Measurements from ENCODE around the gene CRYGS. TPM values are rescaled to one million over a fixed set of nuclear protein-coding genes. Genes with fewer than 3 reads are reported as not detected.
"Not testable (repeated sequence)": the region's sequence is repeated elsewhere in the genome, so short reads cannot be mapped to it uniquely, and the experiment has no call there.

CRYGS gene
- total and polyA plus RNA-seq, 4 donors = 2.5 to 24.8 (median 5.2) TPM

GRCh38 chr3:186510374-186511079 is 33.7 kb downstream of the CRYGS start:
- 76 to 77% methylated on average over 9 of the region's 9 CpGs for WGBS, 2 donors
- DNase-seq (no peak), ATAC-seq (ENCODE audit: low FRiP score) (peak; percentile 12)
- Histone ChIP-seq H3K9me3 (ENCODE audit: control insufficient read depth, low read length) (no peaks in the 10 kb centered on the region), H3K27ac (ENCODE audit: low read depth in 1 of 2, low read length in 2 of 2) (no peak overlapping the region), H3K36me3 (ENCODE audit: control insufficient read depth in 1 of 2, insufficient read depth in 2 of 2, low read length in 1 of 2) (no peaks in the 10 kb centered on the region), H3K4me3 (ENCODE audit: low read length in 2 of 2) (no peak overlapping the region), H3K4me1 (ENCODE audit: control insufficient read depth in 1 of 2, insufficient read depth in 2 of 2, low read length in 2 of 2) (no peaks in the 10 kb centered on the region), H3K27me3 (ENCODE audit: control insufficient read depth in 1 of 2, insufficient read depth in 2 of 2, low read length in 1 of 2) (no peaks in the 10 kb centered on the region)
- intact Hi-C loops (cut with DNase I) = no loop called here

GRCh38 chr3:186509423-186509822 is 34.8 kb downstream of the CRYGS start:
- 88 to 95% methylated on average over 2 of the region's 2 CpGs for WGBS, 2 donors
- no peak for ATAC-seq (ENCODE audit: low FRiP score)
- H3K27ac ChIP-seq (ENCODE audit: low read depth in 1 of 2, low read length in 2 of 2) = no peak overlapping the region
- H3K4me3 ChIP-seq (ENCODE audit: low read length in 2 of 2) = no peak overlapping the region
- H3K4me1 ChIP-seq (ENCODE audit: control insufficient read depth in 1 of 2, insufficient read depth in 2 of 2, low read length in 2 of 2) = no peaks in the 10 kb centered on the region
- intact Hi-C loops (cut with DNase I) = no loop called here
- H3K9me3 ChIP-seq (ENCODE audit: control insufficient read depth, low read length) = no peaks in the 10 kb centered on the region
- H3K27me3 ChIP-seq (ENCODE audit: control insufficient read depth in 1 of 2, insufficient read depth in 2 of 2, low read length in 1 of 2) = no peaks in the 10 kb centered on the region
- no peak for DNase-seq
- no peaks in the 10 kb centered on the region for H3K36me3 ChIP-seq (ENCODE audit: control insufficient read depth in 1 of 2, insufficient read depth in 2 of 2, low read length in 1 of 2)

GRCh38 chr3:186506857-186507256 is 37.3 kb downstream of the CRYGS start:
- no peak overlapping the region for H3K4me3 ChIP-seq (ENCODE audit: low read length in 2 of 2)
- no peaks in the 10 kb centered on the region for H3K9me3 ChIP-seq (ENCODE audit: control insufficient read depth, low read length)
- H3K36me3 ChIP-seq (ENCODE audit: control insufficient read depth in 1 of 2, insufficient read depth in 2 of 2, low read length in 1 of 2) = no peaks in the 10 kb centered on the region
- ATAC-seq (ENCODE audit: low FRiP score) (no peak), DNase-seq (no peak)
- peaks cover 0 to 4% of the 10 kb centered on the region in 2 donors for H3K4me1 ChIP-seq (ENCODE audit: control insufficient read depth in 1 of 2, insufficient read depth in 2 of 2, low read length in 2 of 2)
- H3K27me3 ChIP-seq (ENCODE audit: control insufficient read depth in 1 of 2, insufficient read depth in 2 of 2, low read length in 1 of 2) = no peaks in the 10 kb centered on the region
- H3K27ac ChIP-seq (ENCODE audit: low read depth in 1 of 2, low read length in 2 of 2) = no peak overlapping the region
- intact Hi-C loops (cut with DNase I) = no loop called here
- WGBS, 2 donors = 86 to 88% methylated on average over 2 of the region's 2 CpGs

- WGBS, 2 donors = 58 to 70% methylated on average over 3 of the region's 3 CpGs
- Histone ChIP-seq H3K9me3 (ENCODE audit: control insufficient read depth, low read length) (no peaks in the 10 kb centered on the region), H3K27me3 (ENCODE audit: control insufficient read depth in 1 of 2, insufficient read depth in 2 of 2, low read length in 1 of 2) (no peaks in the 10 kb centered on the region), H3K27ac (ENCODE audit: low read depth in 1 of 2, low read length in 2 of 2) (no peak overlapping the region), H3K4me1 (ENCODE audit: control insufficient read depth in 1 of 2, insufficient read depth in 2 of 2, low read length in 2 of 2) (peaks cover 0 to 4% of the 10 kb centered on the region in 2 donors), H3K4me3 (ENCODE audit: low read length in 2 of 2) (no peak overlapping the region), H3K36me3 (ENCODE audit: control insufficient read depth in 1 of 2, insufficient read depth in 2 of 2, low read length in 1 of 2) (no peaks in the 10 kb centered on the region)
- intact Hi-C loops (cut with DNase I) = no loop called here
- DNase-seq (no peak), ATAC-seq (ENCODE audit: low FRiP score) (no peak)
Measured at GRCh38 chr3:186506191-186506739, 37.9 kb downstream of the CRYGS start.

DNA sequence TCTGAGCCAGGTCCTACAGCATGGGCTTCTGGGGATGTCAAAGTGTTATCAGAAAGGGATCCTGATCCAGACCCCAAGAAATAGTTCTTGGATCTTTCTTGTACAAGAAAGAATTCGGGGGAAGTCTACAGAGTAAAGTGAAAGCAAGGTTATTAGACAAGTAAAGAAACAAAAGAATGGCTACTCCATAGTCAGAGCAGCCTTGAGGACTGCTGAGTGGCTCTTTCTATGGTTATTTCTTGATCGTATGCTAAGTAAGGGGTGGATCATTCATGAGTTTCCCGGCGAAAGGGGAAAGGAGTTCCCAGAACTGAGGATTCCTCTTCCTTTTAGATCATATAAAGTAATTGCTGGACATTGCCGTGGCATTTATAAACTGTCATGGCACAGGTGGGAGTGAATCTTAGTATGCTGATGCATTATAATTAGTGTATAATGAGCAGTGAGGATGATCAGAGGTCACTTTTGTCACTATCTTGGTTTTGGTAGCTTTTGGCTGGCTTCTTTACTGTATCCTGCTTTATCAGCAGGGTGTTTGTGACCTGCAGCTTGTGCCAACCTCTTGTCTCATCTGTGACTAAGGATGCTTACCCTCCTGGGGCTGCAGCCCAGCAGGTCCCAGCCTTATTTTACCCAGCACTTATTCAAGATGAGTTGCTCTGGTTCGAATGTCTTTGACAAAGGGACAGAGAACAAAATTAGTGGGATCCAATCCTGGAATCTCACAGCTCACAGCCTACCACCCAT is 41.0 kb downstream of the CRYGS start:
- ATAC-seq (ENCODE audit: low FRiP score) = no peak

GRCh38 chr3:186502138-186502948 is 41.8 kb downstream of the CRYGS start:
- H3K9me3 ChIP-seq (ENCODE audit: control insufficient read depth, low read length) = no peaks in the 10 kb centered on the region
- H3K27me3 ChIP-seq (ENCODE audit: control insufficient read depth in 1 of 2, insufficient read depth in 2 of 2, low read length in 1 of 2) = no peaks in the 10 kb centered on the region
- H3K4me3 ChIP-seq (ENCODE audit: low read length in 2 of 2) = peak overlapping the region; percentile 26 to 37
- peak; percentile 50 for ATAC-seq (ENCODE audit: low FRiP score)
- intact Hi-C loops (cut with DNase I) = no loop called here
- WGBS, 2 donors = 38% methylated on average over 5 of the region's 5 CpGs
- no peaks in the 10 kb centered on the region for H3K36me3 ChIP-seq (ENCODE audit: control insufficient read depth in 1 of 2, insufficient read depth in 2 of 2, low read length in 1 of 2)
- no peak overlapping the region for H3K27ac ChIP-seq (ENCODE audit: low read depth in 1 of 2, low read length in 2 of 2)
- no peak for DNase-seq
- H3K4me1 ChIP-seq (ENCODE audit: control insufficient read depth in 1 of 2, insufficient read depth in 2 of 2, low read length in 2 of 2) = peaks cover 0 to 4% of the 10 kb centered on the region in 2 donors

More for the DNA sequence above, 41.0 kb downstream of the CRYGS start:
- Histone ChIP-seq H3K27ac (ENCODE audit: low read depth in 1 of 2, low read length in 2 of 2) (no peak overlapping the region), H3K4me1 (ENCODE audit: control insufficient read depth in 1 of 2, insufficient read depth in 2 of 2, low read length in 2 of 2) (peaks cover 0 to 4% of the 10 kb centered on the region in 2 donors), H3K4me3 (ENCODE audit: low read length in 2 of 2) (peak overlapping the region; percentile 26 to 37), H3K9me3 (ENCODE audit: control insufficient read depth, low read length) (no peaks in the 10 kb centered on the region), H3K36me3 (ENCODE audit: control insufficient read depth in 1 of 2, insufficient read depth in 2 of 2, low read length in 1 of 2) (no peaks in the 10 kb centered on the region), H3K27me3 (ENCODE audit: control insufficient read depth in 1 of 2, insufficient read depth in 2 of 2, low read length in 1 of 2) (no peaks in the 10 kb centered on the region)
- intact Hi-C loops (cut with DNase I) = no loop called here
- WGBS, 2 donors = 30 to 39% methylated on average over 6 of the region's 6 CpGs
- DNase-seq = no peak

GRCh38 chr3:186499949-186500348 is 44.2 kb downstream of the CRYGS start:
- H3K4me1 ChIP-seq (ENCODE audit: control insufficient read depth in 1 of 2, insufficient read depth in 2 of 2, low read length in 2 of 2); H3K9me3 ChIP-seq (ENCODE audit: control insufficient read depth, low read length); H3K36me3 ChIP-seq (ENCODE audit: control insufficient read depth in 1 of 2, insufficient read depth in 2 of 2, low read length in 1 of 2); ATAC-seq (ENCODE audit: low FRiP score); H3K4me3 ChIP-seq (ENCODE audit: low read length in 2 of 2); H3K27ac ChIP-seq (ENCODE audit: low read depth in 1 of 2, low read length in 2 of 2); H3K27me3 ChIP-seq (ENCODE audit: control insufficient read depth in 1 of 2, insufficient read depth in 2 of 2, low read length in 1 of 2); intact Hi-C loops (cut with DNase I); DNase-seq: not testable (repeated sequence)
- 85 to 92% methylated on average over 3 of the region's 3 CpGs for WGBS, 2 donors

DNA sequence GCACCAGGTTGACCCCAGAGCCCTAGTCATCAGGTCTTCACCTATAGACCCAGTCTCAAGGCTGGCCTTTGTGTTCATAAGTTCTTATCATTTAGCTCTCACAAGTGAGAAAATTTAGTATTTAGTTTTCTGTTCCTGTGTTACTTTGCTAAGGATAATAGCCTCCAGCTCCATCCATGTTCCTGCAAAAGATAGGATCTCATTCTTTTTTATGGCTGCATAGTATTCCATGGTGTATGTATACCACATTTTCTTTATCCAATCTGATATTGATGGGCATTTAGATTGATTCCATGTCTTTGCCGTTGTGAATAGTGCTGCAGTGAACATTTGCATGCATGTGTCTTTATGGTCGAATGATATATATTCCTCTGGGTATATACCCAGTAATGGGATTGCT is 46.2 kb downstream of the CRYGS start:
- 94 to 96% methylated on average over 2 of the region's 2 CpGs for WGBS, 2 donors
- H3K36me3 ChIP-seq (ENCODE audit: control insufficient read depth in 1 of 2, insufficient read depth in 2 of 2, low read length in 1 of 2); intact Hi-C loops (cut with DNase I); H3K9me3 ChIP-seq (ENCODE audit: control insufficient read depth, low read length); H3K27ac ChIP-seq (ENCODE audit: low read depth in 1 of 2, low read length in 2 of 2); H3K4me3 ChIP-seq (ENCODE audit: low read length in 2 of 2); H3K27me3 ChIP-seq (ENCODE audit: control insufficient read depth in 1 of 2, insufficient read depth in 2 of 2, low read length in 1 of 2); ATAC-seq (ENCODE audit: low FRiP score); DNase-seq; H3K4me1 ChIP-seq (ENCODE audit: control insufficient read depth in 1 of 2, insufficient read depth in 2 of 2, low read length in 2 of 2): not testable (repeated sequence)
